Measurements from ENCODE around the gene FOXP1. TPM values are rescaled to one million over a fixed set of nuclear protein-coding genes. Genes with fewer than 3 reads are reported as not detected.

FOXP1 gene
- total and polyA plus RNA-seq, 2 of the 8 experiments (the other 6 are each of a cell fraction or from before 2014, with no cell fraction given) = 13.9 to 25.4 TPM

GRCh38 chr3:71146673-71147072 lies 436.9 kb downstream of the FOXP1 start:
- no peaks in the 10 kb centered on the region for H3K9me3 ChIP-seq (ENCODE audit: insufficient read depth in 2 of 2, low read depth in 1 of 2, low read length in 1 of 2)
- H2BK20ac ChIP-seq (ENCODE audit: low read length) = no peak overlapping the region
- WGBS, 2 experiments (ENCODE audit: extremely low coverage in 1 of 2, insufficient coverage in 1 of 2, insufficient read length in 1 of 2, insufficient replicate concordance in 2 of 2, low coverage in 1 of 2, low lambda C conversion rate in 2 of 2, missing lambda C conversion rate in 1 of 2) = 79% methylated on average over 11 of the region's 11 CpGs; no CpG with 5 or more reads in 1 of the 2 experiments
- H3K27ac ChIP-seq (ENCODE audit: low read depth, low read length) = no peak overlapping the region
- no peaks in the 10 kb centered on the region for H3K27me3 ChIP-seq (replicated peaks in 1 of 4; ENCODE audit: control insufficient read depth in 3 of 4, extremely low read depth in 1 of 4, insufficient read depth in 3 of 4, low read length in 3 of 4)
- H3K23ac ChIP-seq (ENCODE audit: insufficient read length) = no peak overlapping the region
- no peak overlapping the region for H2BK15ac ChIP-seq (ENCODE audit: low read length)
- no peaks in the 10 kb centered on the region for H4K20me1 ChIP-seq (replicated peaks in 1 of 2; ENCODE audit: control insufficient read depth in 1 of 2, insufficient read depth in 2 of 2, low read length in 2 of 2)
- H2AK5ac ChIP-seq (ENCODE audit: low read depth, low read length) = no peak overlapping the region; the same call in 1 of the 2 replicates
- no peak overlapping the region for H4K5ac ChIP-seq (ENCODE audit: insufficient read length, low read depth, low read length)
- H3K18ac ChIP-seq (ENCODE audit: extremely low read depth, low read length) = no peak overlapping the region
- H4K8ac ChIP-seq (ENCODE audit: extremely low read depth, insufficient read depth, low read length) = no peak overlapping the region
- DNase-seq (ENCODE audit: low read depth in 1 of 2, low spot score in 2 of 2) (no peak), FAIRE-seq (no peak)
- no peaks in the 10 kb centered on the region for H3K79me1 ChIP-seq (ENCODE audit: low read depth, low read length)
- H3K4ac ChIP-seq (replicated peaks; ENCODE audit: insufficient read length, low read depth, low read length) = no peak overlapping the region
- H2BK5ac ChIP-seq (ENCODE audit: low read depth, low read length) = 0 out of 2 replicates have a peak overlapping the region, but pooled peaks have one; percentile 45
- ChIA-PET CTCF (ENCODE audit: partially characterized antibody) (no interaction called here), POLR2A (ENCODE audit: partially characterized antibody) (no interaction called here)
- no peak overlapping the region for H2BK120ac ChIP-seq (replicated peaks; ENCODE audit: low read depth, low read length)
- no peak overlapping the region for H3K56ac ChIP-seq (replicated peaks; ENCODE audit: insufficient read length, low read depth, low read length)
- no peaks in the 10 kb centered on the region for H3K36me3 ChIP-seq (ENCODE audit: control insufficient read depth in 2 of 4, insufficient read depth in 4 of 4, low read length in 3 of 4)
- H2AFZ ChIP-seq (ENCODE audit: low read length) = no peak overlapping the region
- H3K14ac ChIP-seq (ENCODE audit: insufficient read length) = no peak overlapping the region
- H3K4me1 ChIP-seq (replicated peaks in 1 of 4; ENCODE audit: control insufficient read depth in 3 of 4, insufficient read depth in 4 of 4, low read length in 3 of 4) = peaks cover 0 to 15% (median 9%) of the 10 kb centered on the region in 4 experiments; a peak in 6 of 7 replicates
- H4K91ac ChIP-seq (replicated peaks; ENCODE audit: insufficient read length, low read length) = no peak overlapping the region
- H3K9ac ChIP-seq (replicated peaks in 1 of 4; ENCODE audit: extremely low read depth in 1 of 4, low read depth in 3 of 4, low read length in 3 of 4) = no peak overlapping the region
- H3K4me2 ChIP-seq (ENCODE audit: insufficient read depth in 1 of 2, low read depth in 2 of 2, low read length in 2 of 2) = no peak overlapping the region
- H3K79me2 ChIP-seq (ENCODE audit: control insufficient read depth in 1 of 2, insufficient read depth in 2 of 2, low read length in 2 of 2) = 0 out of 4 replicates have a peak, but pooled peaks cover 0 to 4% of the 10 kb centered on the region in 2 experiments
- H3K4me3 ChIP-seq (ENCODE audit: extremely low read depth in 1 of 4, insufficient read depth in 2 of 4, low read depth in 3 of 4, low read length in 4 of 4) = no peak overlapping the region
- no peaks in the 10 kb centered on the region for H3K23me2 ChIP-seq (ENCODE audit: low read depth, low read length)
- no peak overlapping the region for H2BK12ac ChIP-seq (ENCODE audit: low read depth, low read length)
- TF ChIP-seq KDM1A (IDR thresholded peaks at IDR 0.05; ENCODE audit: borderline replicate concordance, low read length) (no peak), CREB1 (IDR thresholded peaks at IDR 0.05) (no peak), EP300 (IDR thresholded peaks at IDR 0.05; ENCODE audit: borderline replicate concordance in 1 of 2, low read depth in 2 of 2, low read length in 2 of 2) (no peak), JUND (IDR thresholded peaks at IDR 0.05; ENCODE audit: low read length) (no peak), PHF8 (conservative IDR thresholded peaks at IDR 0.05; ENCODE audit: low read depth, low read length) (no peak), BCL11A (IDR thresholded peaks at IDR 0.05; ENCODE audit: low read depth in 2 of 2, low read length in 2 of 2) (no peak), USF2 (IDR thresholded peaks at IDR 0.05; ENCODE audit: low read length) (no peak), GABPA (IDR thresholded peaks at IDR 0.05; ENCODE audit: borderline replicate concordance, insufficient read depth, low read length) (no peak), CBX5 (IDR thresholded peaks at IDR 0.05; ENCODE audit: low read depth, low read length) (no peak), JUN (IDR thresholded peaks at IDR 0.05; ENCODE audit: low read depth, low read length) (no peak), EGR1 (IDR thresholded peaks at IDR 0.05; ENCODE audit: borderline replicate concordance, low read depth, low read length) (no peak), NRF1 (IDR thresholded peaks at IDR 0.05; ENCODE audit: low read depth, low read length) (no peak), SIN3A (conservative IDR thresholded peaks at IDR 0.05 in 1 of 2, IDR thresholded peaks at IDR 0.05 in 1 of 2; ENCODE audit: low read depth in 1 of 2, low read length in 2 of 2) (no peak), TBP (IDR thresholded peaks at IDR 0.05; ENCODE audit: low read depth, low read length) (no peak)

All from H1 (cell line).